Measurements from ENCODE around the gene ROCK2. TPM values are rescaled to one million over a fixed set of nuclear protein-coding genes. Genes with fewer than 3 reads are reported as not detected.
A peak's percentile ranks its signal among the peaks of the same experiment; 100 is the strongest.
"Not testable (repeated sequence)": the region's sequence is repeated elsewhere in the genome, so short reads cannot be mapped to it uniquely, and the experiment has no call there.

ROCK2 gene
- total RNA-seq, 2 donors from 2014 or later: 29.6 to 32.2 TPM

- no peak overlapping the region for H3K4me3 ChIP-seq
- 97% methylated on average over 2 of the region's 2 CpGs for WGBS
- DNase-seq (ENCODE audit: low spot score): no peak
- no peaks in the 10 kb centered on the region for H3K36me3 ChIP-seq
- no peaks in the 10 kb centered on the region for H3K4me1 ChIP-seq (replicated peaks)
- intact Hi-C loops (cut with DNase I): loop anchor here (5.0 to 10.0 kb wide), 2 partner anchors 103 to 206 kb away; partner anchors contain the start of gene ROCK2
- no peak for TF ChIP-seq POLR2AphosphoS5 (IDR thresholded peaks at IDR 0.05)
- TF ChIP-seq, protein P1, sequence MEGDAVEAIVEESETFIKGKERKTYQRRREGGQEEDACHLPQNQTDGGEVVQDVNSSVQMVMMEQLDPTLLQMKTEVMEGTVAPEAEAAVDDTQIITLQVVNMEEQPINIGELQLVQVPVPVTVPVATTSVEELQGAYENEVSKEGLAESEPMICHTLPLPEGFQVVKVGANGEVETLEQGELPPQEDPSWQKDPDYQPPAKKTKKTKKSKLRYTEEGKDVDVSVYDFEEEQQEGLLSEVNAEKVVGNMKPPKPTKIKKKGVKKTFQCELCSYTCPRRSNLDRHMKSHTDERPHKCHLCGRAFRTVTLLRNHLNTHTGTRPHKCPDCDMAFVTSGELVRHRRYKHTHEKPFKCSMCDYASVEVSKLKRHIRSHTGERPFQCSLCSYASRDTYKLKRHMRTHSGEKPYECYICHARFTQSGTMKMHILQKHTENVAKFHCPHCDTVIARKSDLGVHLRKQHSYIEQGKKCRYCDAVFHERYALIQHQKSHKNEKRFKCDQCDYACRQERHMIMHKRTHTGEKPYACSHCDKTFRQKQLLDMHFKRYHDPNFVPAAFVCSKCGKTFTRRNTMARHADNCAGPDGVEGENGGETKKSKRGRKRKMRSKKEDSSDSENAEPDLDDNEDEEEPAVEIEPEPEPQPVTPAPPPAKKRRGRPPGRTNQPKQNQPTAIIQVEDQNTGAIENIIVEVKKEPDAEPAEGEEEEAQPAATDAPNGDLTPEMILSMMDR (IDR thresholded peaks at IDR 0.05): no peak
- no peak for TF ChIP-seq POLR2A (IDR thresholded peaks at IDR 0.05)
- no peaks in the 10 kb centered on the region for H3K27me3 ChIP-seq (replicated peaks; ENCODE audit: insufficient read depth)
- no peaks in the 10 kb centered on the region for H3K9me3 ChIP-seq
- H3K27ac ChIP-seq: no peak overlapping the region
These were observed 105.3 kb downstream of the ROCK2 start for GRCh38 chr2:11239147-11239546.

GRCh38 chr2:11237122-11237521 is 107.3 kb downstream of the ROCK2 start:
- Histone ChIP-seq H3K36me3 (no peaks in the 10 kb centered on the region), H3K27me3 (replicated peaks; ENCODE audit: insufficient read depth) (no peaks in the 10 kb centered on the region), H3K27ac (no peak overlapping the region), H3K9me3 (no peaks in the 10 kb centered on the region), H3K4me1 (replicated peaks) (no peaks in the 10 kb centered on the region), H3K4me3 (no peak overlapping the region)
- DNase-seq (ENCODE audit: low spot score): no peak
- intact Hi-C loops (cut with DNase I): loop anchor here (5.0 to 10.0 kb wide), 2 partner anchors 105 to 208 kb away; partner anchors contain the start of gene ROCK2
- WGBS: 81% methylated on average over 2 of the region's 2 CpGs
- TF ChIP-seq POLR2A (IDR thresholded peaks at IDR 0.05): no peak
- TF ChIP-seq POLR2AphosphoS5 (IDR thresholded peaks at IDR 0.05): no peak
- TF ChIP-seq, protein P1 (IDR thresholded peaks at IDR 0.05): no peak

DNA sequence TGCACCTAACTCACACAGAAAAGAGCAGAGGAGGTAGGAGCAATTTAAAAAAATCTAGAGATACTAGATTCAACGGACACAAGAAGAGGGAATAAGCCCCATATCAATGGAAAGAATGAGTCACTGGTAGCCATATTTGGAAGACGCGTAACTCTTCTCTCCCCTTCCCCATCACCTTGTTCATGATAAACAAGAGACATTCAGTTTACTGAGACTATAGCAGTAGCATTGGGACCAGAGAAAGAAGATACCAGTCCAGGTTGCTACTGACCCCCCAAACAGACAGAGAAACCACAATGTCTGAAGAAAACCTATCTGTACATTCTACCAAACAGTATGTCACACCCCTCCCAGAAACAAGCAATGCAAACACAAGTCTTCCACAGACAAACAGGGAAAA is 108.1 kb downstream of the ROCK2 start:
- WGBS: 82% methylated on average over 3 of the region's 3 CpGs
- TF ChIP-seq, protein P1 (IDR thresholded peaks at IDR 0.05): no peak
- DNase-seq (ENCODE audit: low spot score): no peak

DNA sequence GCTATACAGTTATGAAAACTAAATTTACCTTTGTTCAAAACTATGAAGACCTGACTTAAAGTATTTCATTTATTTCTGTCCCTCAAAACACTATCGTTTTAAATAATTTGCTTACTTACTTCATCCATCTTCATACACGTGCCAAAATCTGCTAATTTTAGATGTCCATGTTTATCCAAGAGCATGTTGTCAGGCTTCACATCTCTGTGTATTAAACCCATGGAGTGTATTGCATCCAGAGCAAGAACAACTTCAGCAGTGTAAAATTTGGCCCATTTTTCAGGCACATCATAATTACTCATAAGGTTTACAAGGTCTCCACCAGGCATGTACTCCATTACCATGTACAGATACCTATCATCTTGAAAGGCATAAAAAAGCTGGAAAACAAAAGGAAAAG is 108.9 kb downstream of the ROCK2 start:
- intact Hi-C loops (cut with DNase I): loop anchor here (2.0 to 10.0 kb wide), 3 partner anchors 107 to 209 kb away; partner anchors contain the start of gene ROCK2

More for the DNA sequence above, 108.1 kb downstream of the ROCK2 start:
- Histone ChIP-seq H3K4me1 (replicated peaks) (no peaks in the 10 kb centered on the region), H3K36me3 (no peaks in the 10 kb centered on the region), H3K4me3 (no peak overlapping the region), H3K27ac (no peak overlapping the region), H3K27me3 (replicated peaks; ENCODE audit: insufficient read depth) (no peaks in the 10 kb centered on the region), H3K9me3 (no peaks in the 10 kb centered on the region)
- intact Hi-C loops (cut with DNase I): loop anchor here (5.0 to 10.0 kb wide), 2 partner anchors 106 to 208 kb away; partner anchors contain the start of gene ROCK2

DNA sequence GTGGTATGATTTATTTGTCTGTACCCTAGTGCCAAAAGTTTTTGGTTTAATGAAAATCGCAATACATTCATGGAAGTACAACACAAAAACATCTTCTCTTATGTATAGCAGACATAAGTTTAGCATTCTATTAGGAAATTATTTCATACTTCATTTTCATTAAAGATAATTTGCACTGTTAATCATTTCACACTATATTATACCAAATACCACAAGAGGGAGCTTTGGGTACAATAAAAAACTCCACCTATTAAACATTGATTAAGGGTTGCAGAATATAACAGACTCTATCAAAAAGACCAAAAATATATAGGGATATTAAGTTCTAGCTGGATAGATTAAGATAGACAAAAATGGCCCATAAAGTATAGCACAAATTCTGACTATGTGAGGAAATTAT is 110.1 kb downstream of the ROCK2 start:
- no peak for DNase-seq (ENCODE audit: low spot score)
- WGBS: 73% methylated on average over 1 of the region's 1 CpG
- Histone ChIP-seq H3K4me1 (replicated peaks) (no peaks in the 10 kb centered on the region), H3K4me3 (no peak overlapping the region), H3K27ac (no peak overlapping the region), H3K36me3 (no peaks in the 10 kb centered on the region), H3K9me3 (no peaks in the 10 kb centered on the region), H3K27me3 (replicated peaks; ENCODE audit: insufficient read depth) (no peaks in the 10 kb centered on the region)
- intact Hi-C loops (cut with DNase I): loop anchor here (2.0 to 10.0 kb wide), 2 partner anchors 176 to 210 kb away; no protein-coding TSS in a partner anchor
- TF ChIP-seq POLR2A (IDR thresholded peaks at IDR 0.05): no peak
- TF ChIP-seq POLR2AphosphoS5 (IDR thresholded peaks at IDR 0.05): no peak
- TF ChIP-seq, protein P1 (IDR thresholded peaks at IDR 0.05): peak in 3 of 4 experiments; percentile 52 to 67 (median 66)

More for the DNA sequence above, 108.9 kb downstream of the ROCK2 start:
- no peaks in the 10 kb centered on the region for H3K27me3 ChIP-seq (replicated peaks; ENCODE audit: insufficient read depth)
- no peak for TF ChIP-seq POLR2A (IDR thresholded peaks at IDR 0.05)
- no peak for TF ChIP-seq POLR2AphosphoS5 (IDR thresholded peaks at IDR 0.05)
- WGBS: 45% methylated on average over 2 of the region's 2 CpGs
- H3K9me3 ChIP-seq: no peaks in the 10 kb centered on the region
- no peak overlapping the region for H3K27ac ChIP-seq
- H3K36me3 ChIP-seq: no peaks in the 10 kb centered on the region
- no peaks in the 10 kb centered on the region for H3K4me1 ChIP-seq (replicated peaks)
- DNase-seq (ENCODE audit: low spot score): no peak
- no peak overlapping the region for H3K4me3 ChIP-seq

DNA sequence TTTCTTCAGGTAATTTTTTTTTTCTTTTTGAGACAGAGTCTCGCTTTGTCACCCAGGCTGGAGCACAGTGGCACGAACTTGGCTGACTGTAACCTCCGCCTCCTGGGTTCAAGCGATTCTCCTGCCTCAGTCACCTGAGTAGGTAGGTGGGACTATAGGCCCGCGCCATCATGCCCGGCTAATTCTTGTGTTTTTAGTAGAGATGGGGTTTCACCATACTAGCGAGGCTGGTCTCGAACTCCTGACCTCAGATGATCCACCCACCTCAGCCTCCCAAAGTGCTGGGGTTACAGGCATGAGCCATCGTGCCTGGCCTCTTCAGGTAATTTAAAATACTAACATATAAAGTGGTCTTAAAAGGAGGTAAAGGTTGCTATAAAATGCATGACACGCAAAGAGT is 113.2 kb downstream of the ROCK2 start:
- not testable (repeated sequence) for H3K27me3 ChIP-seq (replicated peaks; ENCODE audit: insufficient read depth); H3K9me3 ChIP-seq; H3K27ac ChIP-seq; H3K4me3 ChIP-seq; H3K4me1 ChIP-seq (replicated peaks); DNase-seq (ENCODE audit: low spot score); H3K36me3 ChIP-seq
- intact Hi-C loops (cut with DNase I): loop anchor here (10.0 kb wide), 1 partner anchor 214 kb away; no protein-coding TSS in a partner anchor
- 94% methylated on average over 11 of the region's 11 CpGs for WGBS
